ENCODE data around the gene CHRNA7.

- TF ChIP-seq EZH2 (IDR thresholded peaks at IDR 0.05; ENCODE audit: borderline replicate concordance, low read length) (no peak), CTCF (conservative IDR thresholded peaks at IDR 0.05 in 1 of 2, IDR thresholded peaks at IDR 0.05 in 1 of 2; ENCODE audit: extremely low read depth in 1 of 2, insufficient read depth in 1 of 2, low read depth in 1 of 2, low read length in 2 of 2) (no peak)
Measured at GRCh38 chr15:32042269-32042972, 12.1 kb downstream of the CHRNA7 start.
